Activated CD8-positive, alpha-beta memory T cell treated with anti-CD3 and anti-CD28 coated beads for 36 hours (primary cell): ENCODE measurements around the gene FCHO2. TPM values are rescaled to one million over a fixed set of nuclear protein-coding genes. Genes with fewer than 3 reads are reported as not detected.
"Not testable (repeated sequence)": the region's sequence is repeated elsewhere in the genome, so short reads cannot be mapped to it uniquely, and the experiment has no call there.

ENCODE experiments used
- CTCF ChIA-PET: fragments of 350-600 bp; sonication (Branson Sonifier 250); formaldehyde crosslinking; loops from one replicate; lab custom pipeline; 2021; ENCODE audit warnings: antibody characterized with exemption; lab: Charles Lee
- POLR2A ChIA-PET: fragments of 350-600 bp; sonication (Branson Sonifier 250); formaldehyde crosslinking; loops from one replicate; lab custom pipeline; 2021; ENCODE audit warnings: antibody characterized with exemption; lab: Charles Lee
- total RNA-seq, 2 experiments: library from RNA; stranded (reverse); gene quantifications; one replicate each; pipeline ENCODE4 v1.2.3, GENCODE V29; 2021

Gene FCHO2
- total RNA-seq, 2 experiments from 2014 or later, result 2.6 to 2.8 TPM

- ChIA-PET POLR2A (no interaction called here), CTCF (interaction anchor here (0.6 kb wide), 1 partner anchor 24 kb away, joined by 3 read pairs; no protein-coding TSS in a partner anchor)
These were observed 66.8 kb downstream of the FCHO2 start for GRCh38 chr5:73022471-73023169.

- CTCF ChIA-PET, POLR2A ChIA-PET: not testable (repeated sequence)
These were observed 69.2 kb downstream of the FCHO2 start for GRCh38 chr5:73024946-73025544.

- CTCF ChIA-PET, result no interaction called here
- POLR2A ChIA-PET, result no interaction called here
These were observed 71.5 kb downstream of the FCHO2 start for GRCh38 chr5:73027361-73027760.

- CTCF ChIA-PET, result no interaction called here
- POLR2A ChIA-PET, result no interaction called here
These were observed 72.0 kb downstream of the FCHO2 start for GRCh38 chr5:73027816-73028215.

- CTCF ChIA-PET, result no interaction called here
- POLR2A ChIA-PET, result no interaction called here
These were observed 73.3 kb downstream of the FCHO2 start for GRCh38 chr5:73028991-73029595.

GRCh38 chr5:73030531-73030930 lies 74.7 kb downstream of the FCHO2 start:
- POLR2A ChIA-PET, result interaction anchor here (0.6 kb wide), 1 partner anchor 10 kb away, joined by 3 read pairs; no protein-coding TSS in a partner anchor

GRCh38 chr5:73030995-73031394 lies 75.2 kb downstream of the FCHO2 start:
- ChIA-PET POLR2A (no interaction called here), CTCF (no interaction called here)

More at GRCh38 chr5:73030531-73030930, 74.7 kb downstream of the FCHO2 start:
- CTCF ChIA-PET, result no interaction called here

- CTCF ChIA-PET, result no interaction called here
- POLR2A ChIA-PET, result no interaction called here
These were observed 76.0 kb downstream of the FCHO2 start for GRCh38 chr5:73031839-73032238.

GRCh38 chr5:73032635-73033034 lies 76.8 kb downstream of the FCHO2 start:
- POLR2A ChIA-PET, result no interaction called here

GRCh38 chr5:73037545-73037944 lies 81.7 kb downstream of the FCHO2 start:
- POLR2A ChIA-PET, result no interaction called here
- CTCF ChIA-PET, result interaction anchor here (0.6 kb wide), 1 partner anchor 237 kb away, joined by 3 read pairs; no protein-coding TSS in a partner anchor

More at GRCh38 chr5:73032635-73033034, 76.8 kb downstream of the FCHO2 start:
- CTCF ChIA-PET, result no interaction called here

- CTCF ChIA-PET, result no interaction called here
These were observed 83.2 kb downstream of the FCHO2 start for GRCh38 chr5:73039082-73039481.

GRCh38 chr5:73042993-73043392 lies 87.2 kb downstream of the FCHO2 start:
- POLR2A ChIA-PET, result no interaction called here
- CTCF ChIA-PET, result no interaction called here

More at GRCh38 chr5:73039082-73039481, 83.2 kb downstream of the FCHO2 start:
- POLR2A ChIA-PET, result no interaction called here

GRCh38 chr5:73044546-73044945 lies 88.7 kb downstream of the FCHO2 start:
- POLR2A ChIA-PET, result no interaction called here

GRCh38 chr5:73045623-73046022 lies 89.8 kb downstream of the FCHO2 start:
- POLR2A ChIA-PET, result no interaction called here
- CTCF ChIA-PET, result no interaction called here

More at GRCh38 chr5:73044546-73044945, 88.7 kb downstream of the FCHO2 start:
- CTCF ChIA-PET, result no interaction called here

- CTCF ChIA-PET, result no interaction called here
- POLR2A ChIA-PET, result no interaction called here
These were observed 105.8 kb downstream of the FCHO2 start for GRCh38 chr5:73061593-73061992.

- ChIA-PET CTCF (no interaction called here), POLR2A (interaction anchor here (0.7 kb wide), 1 partner anchor 53 kb away, joined by 4 read pairs; no protein-coding TSS in a partner anchor)
These were observed 110.6 kb downstream of the FCHO2 start for GRCh38 chr5:73066466-73066865.

GRCh38 chr5:73067213-73067612 lies 111.4 kb downstream of the FCHO2 start:
- ChIA-PET CTCF (no interaction called here), POLR2A (no interaction called here)

GRCh38 chr5:73081093-73081492 lies 125.3 kb downstream of the FCHO2 start:
- POLR2A ChIA-PET, result no interaction called here
- CTCF ChIA-PET, result no interaction called here

- ChIA-PET CTCF (interaction anchor here (1.2 kb wide), 1 partner anchor 114 kb away, joined by 3 read pairs; no protein-coding TSS in a partner anchor), POLR2A (no interaction called here)
These were observed 132.2 kb downstream of the FCHO2 start for GRCh38 chr5:73088026-73088425.

- ChIA-PET CTCF (no interaction called here), POLR2A (no interaction called here)
These were observed 138.1 kb downstream of the FCHO2 start for GRCh38 chr5:73093943-73094342.
